H9 (cell line): ENCODE measurements around the gene AK9. TPM values are rescaled to one million over a fixed set of nuclear protein-coding genes. Genes with fewer than 3 reads are reported as not detected.

Experiments
- DNase-seq: peaks from one replicate; pipeline ENCODE4 v3.0.0-alpha.2; 2017
- H2AFZ ChIP-seq: one replicate; pipeline ENCODE4 v1.6.1; 2013; ENCODE audit warnings: mild to moderate bottlenecking, low read length, control low read depth, moderate library complexity
- H2AK5ac ChIP-seq: 2 replicates; pipeline ENCODE4 v1.6.1; 2013; ENCODE audit warnings: low read length, control low read depth, mixed read lengths; ENCODE audit not compliant: insufficient read length
- H2BK120ac ChIP-seq: one replicate; pipeline ENCODE4 v1.6.1; 2013; ENCODE audit warnings: low read depth, mild to moderate bottlenecking, low read length, control low read depth, inconsistent platforms; ENCODE audit not compliant: poor library complexity, severe bottlenecking
- H2BK12ac ChIP-seq: 2 replicates; pipeline ENCODE4 v1.6.1; 2013; ENCODE audit warnings: low read length, control low read depth, mixed read lengths, low read depth; ENCODE audit not compliant: insufficient read length
- H2BK15ac ChIP-seq: 2 replicates; pipeline ENCODE4 v1.6.1; 2013; ENCODE audit warnings: low read depth, low read length, control low read depth
- H2BK20ac ChIP-seq: one replicate; pipeline ENCODE4 v1.6.1; 2013; ENCODE audit warnings: low read depth, mild to moderate bottlenecking, low read length, control low read depth, inconsistent platforms; ENCODE audit not compliant: poor library complexity, severe bottlenecking
- H2BK5ac ChIP-seq: 2 replicates; pipeline ENCODE4 v1.6.1; 2013; ENCODE audit warnings: low read length, control low read depth, mixed read lengths; ENCODE audit not compliant: insufficient read length
- H3K14ac ChIP-seq: 2 replicates; pipeline ENCODE4 v1.6.1; 2013; ENCODE audit warnings: low read length, control low read depth; ENCODE audit not compliant: insufficient read depth
- H3K18ac ChIP-seq: 2 replicates; pipeline ENCODE4 v1.6.1; 2013; ENCODE audit warnings: low read depth, mild to moderate bottlenecking, mixed read lengths, low read length, control low read depth; ENCODE audit not compliant: insufficient read length
- H3K23ac ChIP-seq: 2 replicates; pipeline ENCODE4 v1.6.1; 2013; ENCODE audit warnings: low read length, control low read depth, mixed read lengths, low read depth; ENCODE audit not compliant: insufficient read length
- H3K23me2 ChIP-seq: 2 replicates; pipeline ENCODE4 v1.6.1; 2013; ENCODE audit warnings: low read depth, mild to moderate bottlenecking, mixed read lengths, low read length, control low read depth; ENCODE audit not compliant: insufficient read length, poor library complexity, severe bottlenecking
- H3K27ac ChIP-seq: 2 replicates; pipeline ENCODE4 v1.5.1; 2013; ENCODE audit warnings: low read length, control low read depth, mixed read lengths, low read depth; ENCODE audit not compliant: insufficient read length
- H3K27me3 ChIP-seq: 2 replicates; pipeline ENCODE4 v1.6.1; 2013; ENCODE audit warnings: low read length, control low read depth, inconsistent platforms; ENCODE audit not compliant: insufficient read depth
- H3K4ac ChIP-seq: 2 replicates; pipeline ENCODE4 v1.6.1; 2013; ENCODE audit warnings: low read depth, mild to moderate bottlenecking, control low read depth, inconsistent platforms, low read length, moderate library complexity
- H3K4me1 ChIP-seq: 2 replicates; pipeline ENCODE4 v1.6.1; 2013; ENCODE audit warnings: low read length, control low read depth, inconsistent platforms; ENCODE audit not compliant: insufficient read depth
- H3K4me2 ChIP-seq: 2 replicates; pipeline ENCODE4 v1.6.1; 2013; ENCODE audit warnings: low read length, control low read depth, mixed read lengths; ENCODE audit not compliant: insufficient read length, insufficient read depth
- H3K56ac ChIP-seq: 2 replicates; pipeline ENCODE4 v1.6.1; 2013; ENCODE audit warnings: low read depth, mild to moderate bottlenecking, mixed read lengths, low read length, control low read depth; ENCODE audit not compliant: insufficient read length
- H3K79me1 ChIP-seq: 2 replicates; pipeline ENCODE4 v1.6.1; 2013; ENCODE audit warnings: low read depth, mild to moderate bottlenecking, moderate library complexity, low read length, control low read depth, inconsistent platforms; ENCODE audit not compliant: insufficient read depth, poor library complexity, severe bottlenecking
- H3K79me2 ChIP-seq: 2 replicates; pipeline ENCODE4 v1.6.1; 2013; ENCODE audit warnings: low read length, control low read depth, inconsistent platforms; ENCODE audit not compliant: insufficient read depth
- H3K9ac ChIP-seq: 2 replicates; pipeline ENCODE4 v1.6.1; 2013; ENCODE audit warnings: low read length, control low read depth, mixed read lengths; ENCODE audit not compliant: insufficient read length; ENCODE audit errors: extremely low read depth
- H3K9me3 ChIP-seq: one replicate; pipeline ENCODE4 v1.6.1; 2013; ENCODE audit warnings: low read depth, low read length, inconsistent platforms; ENCODE audit not compliant: control insufficient read depth
- H3T11ph ChIP-seq: one replicate; pipeline ENCODE4 v1.6.1; 2013; ENCODE audit warnings: mild to moderate bottlenecking, low read length, control low read depth, inconsistent platforms
- H4K20me1 ChIP-seq: one replicate; pipeline ENCODE4 v1.6.1; 2013; ENCODE audit not compliant: control insufficient read depth, insufficient read length, insufficient read depth
- H4K5ac ChIP-seq: 2 replicates; pipeline ENCODE4 v1.6.1; 2013; ENCODE audit warnings: low read depth, mild to moderate bottlenecking, mixed read lengths, low read length, control low read depth; ENCODE audit not compliant: insufficient read length
- H4K8ac ChIP-seq: replicated peaks from 2 replicates; pipeline ENCODE4 v1.6.1; 2013; ENCODE audit warnings: low read length, control low read depth, mixed read lengths, low read depth; ENCODE audit not compliant: insufficient read length
- H4K91ac ChIP-seq: 2 replicates; pipeline ENCODE4 v1.6.1; 2013; ENCODE audit warnings: low read depth, mild to moderate bottlenecking, moderate library complexity, mixed read lengths, low read length, control low read depth; ENCODE audit not compliant: insufficient read length
- H3K27ac Mint-ChIP-seq, 3 experiments: 2 replicates in 2 of 3; 3 replicates in 1 of 3; pipeline ENCODE4 v1.8.0; 2020 to 2021; ENCODE audit warnings: mixed read lengths in 3 of 3, mild to moderate bottlenecking in 1 of 3, moderate library complexity in 1 of 3
- H3K27me3 Mint-ChIP-seq: 2 replicates; pipeline ENCODE4 v1.8.0; 2021; ENCODE audit warnings: low read depth, mild to moderate bottlenecking, moderate library complexity, mixed read lengths
- H3K36me3 Mint-ChIP-seq, 3 experiments: 2 replicates in 2 of 3; 3 replicates in 1 of 3; pipeline ENCODE4 v1.8.0; 2020 to 2021; ENCODE audit warnings: low read depth in 3 of 3, mixed read lengths in 3 of 3; ENCODE audit not compliant: insufficient read depth in 1 of 3
- H3K4me1 Mint-ChIP-seq, 2 experiments: 2 replicates each; pipeline ENCODE4 v1.8.0; 2020; ENCODE audit warnings: mixed read lengths in 2 of 2
- H3K4me3 Mint-ChIP-seq, 2 experiments: 2 replicates in 1 of 2; 3 replicates in 1 of 2; pipeline ENCODE4 v1.8.0; 2020 to 2021; ENCODE audit warnings: mild to moderate bottlenecking in 2 of 2, mixed read lengths in 2 of 2, moderate library complexity in 1 of 2
- H3K9me3 Mint-ChIP-seq, 2 experiments: 2 replicates in 1 of 2; 3 replicates in 1 of 2; pipeline ENCODE4 v1.8.0; 2020; ENCODE audit warnings: mild to moderate bottlenecking in 2 of 2, mixed read lengths in 2 of 2, moderate library complexity in 1 of 2
- CTCF ChIP-seq: fragments of 200-600 bp; sonication (generic); conservative IDR thresholded peaks from 3 replicates; pipeline ENCODE4 v1.8.0; 2021; ENCODE audit warnings: antibody characterized with exemption, mild to moderate bottlenecking
- WGBS: extraction: QIAGEN DNeasy Blood & Tissue Kit; methylation state at CpG from one replicate; pipeline ENCODE4 v1.1.7; 2013; ENCODE audit warnings: missing lambda C conversion rate, low lambda C conversion rate, mixed read lengths; ENCODE audit not compliant: insufficient read length; ENCODE audit errors: extremely low coverage; 5-methylcytosine and 5-hydroxymethylcytosine counted together
- total RNA-seq: library from RNA; stranded (reverse); gene quantifications from 2 replicates; pipeline ENCODE4 v1.2.1, GENCODE V29; 2021

Gene AK9
- total RNA-seq, 1 experiment from 2014 or later = 2.3 TPM

- Histone ChIP-seq H2AFZ (no peak overlapping the region), H3K4me1 (peaks cover 3% of the 10 kb centered on the region; the same call in 1 of the 2 replicates), H3K79me1 (no peaks in the 10 kb centered on the region), H4K20me1 (no peaks in the 10 kb centered on the region), H2BK120ac (no peak overlapping the region), H3T11ph (no peak overlapping the region), H3K9ac (no peak overlapping the region), H3K27me3 (no peaks in the 10 kb centered on the region), H3K14ac (no peak overlapping the region), H3K4me2 (no peak overlapping the region), H3K4ac (no peak overlapping the region), H2BK5ac (no peak overlapping the region), H3K18ac (no peak overlapping the region), H2BK15ac (no peak overlapping the region), H4K5ac (no peak overlapping the region), H3K23me2 (no peaks in the 10 kb centered on the region), H4K91ac (no peak overlapping the region), H2BK12ac (no peak overlapping the region), H3K9me3 (no peaks in the 10 kb centered on the region), H2BK20ac (no peak overlapping the region), H3K79me2 (no peaks in the 10 kb centered on the region), H3K56ac (no peak overlapping the region), H3K23ac (no peak overlapping the region), H3K27ac (no peak overlapping the region), H2AK5ac (no peak overlapping the region), H4K8ac (no peak overlapping the region)
- TF ChIP-seq CTCF = no peak
- Mint-ChIP-seq H3K27ac (no peak overlapping the region), H3K4me3 (no peak overlapping the region), H3K9me3 (peaks cover 18 to 22% of the 10 kb centered on the region in 2 experiments), H3K27me3 (peaks cover 3% of the 10 kb centered on the region; the same call in 1 of the 2 replicates), H3K4me1 (peaks cover 22 to 29% of the 10 kb centered on the region in 2 experiments), H3K36me3 (peaks cover 6 to 16% (median 10%) of the 10 kb centered on the region in 3 experiments)
- no CpG with 5 or more reads among the region's 1 CpG for WGBS
- DNase-seq = no peak
Measured at GRCh38 chr6:109676724-109677123, 14.3 kb downstream of the AK9 start.
